ENCODE data around the gene NXT2.

DNA sequence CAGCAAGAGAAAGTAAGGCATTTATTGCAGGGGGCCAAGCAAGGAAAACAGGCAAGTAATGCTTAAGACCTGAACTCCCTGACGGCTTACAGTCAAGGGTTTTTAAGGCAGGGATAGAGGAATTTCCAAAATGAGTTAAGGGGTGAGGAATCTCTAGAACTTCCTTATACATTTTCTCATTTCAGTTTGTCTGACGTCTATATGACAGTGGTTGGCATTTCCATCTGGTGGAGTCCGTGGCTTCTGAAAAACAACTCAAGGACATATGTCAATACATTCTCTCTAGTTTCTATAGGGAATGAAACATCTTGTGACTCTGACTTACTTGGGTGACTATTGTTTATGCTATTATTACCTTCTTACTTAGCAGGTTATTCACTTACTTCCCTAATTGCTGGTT, 35.5 kb upstream of the NXT2 start:
- TF ChIP-seq SAFB2 (IDR thresholded peaks at IDR 0.05; ENCODE audit: borderline replicate concordance, low read depth, low read length, severe bottlenecking): no peak
- TF ChIP-seq, protein P1, sequence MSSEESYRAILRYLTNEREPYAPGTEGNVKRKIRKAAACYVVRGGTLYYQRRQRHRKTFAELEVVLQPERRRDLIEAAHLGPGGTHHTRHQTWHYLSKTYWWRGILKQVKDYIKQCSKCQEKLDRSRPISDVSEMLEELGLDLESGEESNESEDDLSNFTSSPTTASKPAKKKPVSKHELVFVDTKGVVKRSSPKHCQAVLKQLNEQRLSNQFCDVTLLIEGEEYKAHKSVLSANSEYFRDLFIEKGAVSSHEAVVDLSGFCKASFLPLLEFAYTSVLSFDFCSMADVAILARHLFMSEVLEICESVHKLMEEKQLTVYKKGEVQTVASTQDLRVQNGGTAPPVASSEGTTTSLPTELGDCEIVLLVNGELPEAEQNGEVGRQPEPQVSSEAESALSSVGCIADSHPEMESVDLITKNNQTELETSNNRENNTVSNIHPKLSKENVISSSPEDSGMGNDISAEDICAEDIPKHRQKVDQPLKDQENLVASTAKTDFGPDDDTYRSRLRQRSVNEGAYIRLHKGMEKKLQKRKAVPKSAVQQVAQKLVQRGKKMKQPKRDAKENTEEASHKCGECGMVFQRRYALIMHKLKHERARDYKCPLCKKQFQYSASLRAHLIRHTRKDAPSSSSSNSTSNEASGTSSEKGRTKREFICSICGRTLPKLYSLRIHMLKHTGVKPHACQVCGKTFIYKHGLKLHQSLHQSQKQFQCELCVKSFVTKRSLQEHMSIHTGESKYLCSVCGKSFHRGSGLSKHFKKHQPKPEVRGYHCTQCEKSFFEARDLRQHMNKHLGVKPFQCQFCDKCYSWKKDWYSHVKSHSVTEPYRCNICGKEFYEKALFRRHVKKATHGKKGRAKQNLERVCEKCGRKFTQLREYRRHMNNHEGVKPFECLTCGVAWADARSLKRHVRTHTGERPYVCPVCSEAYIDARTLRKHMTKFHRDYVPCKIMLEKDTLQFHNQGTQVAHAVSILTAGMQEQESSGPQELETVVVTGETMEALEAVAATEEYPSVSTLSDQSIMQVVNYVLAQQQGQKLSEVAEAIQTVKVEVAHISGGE (CRISPR knock-in tag; IDR thresholded peaks at IDR 0.05): no peak
- no peak for TF ChIP-seq ZNF696 (CRISPR knock-in tag; conservative IDR thresholded peaks at IDR 0.05)
- TF ChIP-seq, protein P2, sequence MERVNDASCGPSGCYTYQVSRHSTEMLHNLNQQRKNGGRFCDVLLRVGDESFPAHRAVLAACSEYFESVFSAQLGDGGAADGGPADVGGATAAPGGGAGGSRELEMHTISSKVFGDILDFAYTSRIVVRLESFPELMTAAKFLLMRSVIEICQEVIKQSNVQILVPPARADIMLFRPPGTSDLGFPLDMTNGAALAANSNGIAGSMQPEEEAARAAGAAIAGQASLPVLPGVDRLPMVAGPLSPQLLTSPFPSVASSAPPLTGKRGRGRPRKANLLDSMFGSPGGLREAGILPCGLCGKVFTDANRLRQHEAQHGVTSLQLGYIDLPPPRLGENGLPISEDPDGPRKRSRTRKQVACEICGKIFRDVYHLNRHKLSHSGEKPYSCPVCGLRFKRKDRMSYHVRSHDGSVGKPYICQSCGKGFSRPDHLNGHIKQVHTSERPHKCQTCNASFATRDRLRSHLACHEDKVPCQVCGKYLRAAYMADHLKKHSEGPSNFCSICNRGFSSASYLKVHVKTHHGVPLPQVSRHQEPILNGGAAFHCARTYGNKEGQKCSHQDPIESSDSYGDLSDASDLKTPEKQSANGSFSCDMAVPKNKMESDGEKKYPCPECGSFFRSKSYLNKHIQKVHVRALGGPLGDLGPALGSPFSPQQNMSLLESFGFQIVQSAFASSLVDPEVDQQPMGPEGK (CRISPR knock-in tag; IDR thresholded peaks at IDR 0.05; ENCODE audit: borderline replicate concordance): no peak
- no peak for TF ChIP-seq HOXB6 (CRISPR knock-in tag; IDR thresholded peaks at IDR 0.05; ENCODE audit: borderline replicate concordance)
- TF ChIP-seq GABPB1 (CRISPR knock-in tag; IDR thresholded peaks at IDR 0.05): no peak
- no peak for TF ChIP-seq FOXK2 (conservative IDR thresholded peaks at IDR 0.05 in 1 of 2, IDR thresholded peaks at IDR 0.05 in 1 of 2; ENCODE audit: low read depth in 2 of 2)
- TF ChIP-seq, protein P3, sequence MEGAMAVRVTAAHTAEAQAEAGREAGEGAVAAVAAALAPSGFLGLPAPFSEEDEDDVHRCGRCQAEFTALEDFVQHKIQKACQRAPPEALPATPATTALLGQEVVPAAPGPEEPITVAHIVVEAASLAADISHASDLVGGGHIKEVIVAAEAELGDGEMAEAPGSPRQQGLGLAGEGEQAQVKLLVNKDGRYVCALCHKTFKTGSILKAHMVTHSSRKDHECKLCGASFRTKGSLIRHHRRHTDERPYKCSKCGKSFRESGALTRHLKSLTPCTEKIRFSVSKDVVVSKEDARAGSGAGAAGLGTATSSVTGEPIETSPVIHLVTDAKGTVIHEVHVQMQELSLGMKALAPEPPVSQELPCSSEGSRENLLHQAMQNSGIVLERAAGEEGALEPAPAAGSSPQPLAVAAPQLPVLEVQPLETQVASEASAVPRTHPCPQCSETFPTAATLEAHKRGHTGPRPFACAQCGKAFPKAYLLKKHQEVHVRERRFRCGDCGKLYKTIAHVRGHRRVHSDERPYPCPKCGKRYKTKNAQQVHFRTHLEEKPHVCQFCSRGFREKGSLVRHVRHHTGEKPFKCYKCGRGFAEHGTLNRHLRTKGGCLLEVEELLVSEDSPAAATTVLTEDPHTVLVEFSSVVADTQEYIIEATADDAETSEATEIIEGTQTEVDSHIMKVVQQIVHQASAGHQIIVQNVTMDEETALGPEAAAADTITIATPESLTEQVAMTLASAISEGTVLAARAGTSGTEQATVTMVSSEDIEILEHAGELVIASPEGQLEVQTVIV (CRISPR knock-in tag; IDR thresholded peaks at IDR 0.05; ENCODE audit: borderline replicate concordance): no peak
- no peak for TF ChIP-seq RFX5 (IDR thresholded peaks at IDR 0.05; ENCODE audit: low read depth, low read length)
- no peak for TF ChIP-seq POLR2A (conservative IDR thresholded peaks at IDR 0.05)
